PC-3 (cell line): ENCODE data around the gene B4GALNT1.

Source experiments
- EZH2 ChIP-seq: fragments of 300-600 bp; sonication (generic); IDR thresholded peaks from one replicate; pipeline ENCODE4 v1.6.1; 2017; ENCODE audit warnings: antibody characterized with exemption, mild to moderate bottlenecking, low read length; ENCODE audit not compliant: unreplicated experiment
- EZH2phosphoT487 ChIP-seq: fragments of 300-600 bp; sonication (generic); IDR thresholded peaks from 2 replicates; pipeline ENCODE4 v1.6.1; 2018; ENCODE audit warnings: mild to moderate bottlenecking, antibody characterized with exemption, low read length, borderline replicate concordance
- TF ChIP-seq, protein P1 (sequence below): fragments of 300-600 bp; sonication (generic); conservative IDR thresholded peaks from 2 replicates; pipeline ENCODE4 v1.5.1; 2017; ENCODE audit warnings: antibody characterized with exemption, low read depth, mild to moderate bottlenecking, low read length

DNA sequence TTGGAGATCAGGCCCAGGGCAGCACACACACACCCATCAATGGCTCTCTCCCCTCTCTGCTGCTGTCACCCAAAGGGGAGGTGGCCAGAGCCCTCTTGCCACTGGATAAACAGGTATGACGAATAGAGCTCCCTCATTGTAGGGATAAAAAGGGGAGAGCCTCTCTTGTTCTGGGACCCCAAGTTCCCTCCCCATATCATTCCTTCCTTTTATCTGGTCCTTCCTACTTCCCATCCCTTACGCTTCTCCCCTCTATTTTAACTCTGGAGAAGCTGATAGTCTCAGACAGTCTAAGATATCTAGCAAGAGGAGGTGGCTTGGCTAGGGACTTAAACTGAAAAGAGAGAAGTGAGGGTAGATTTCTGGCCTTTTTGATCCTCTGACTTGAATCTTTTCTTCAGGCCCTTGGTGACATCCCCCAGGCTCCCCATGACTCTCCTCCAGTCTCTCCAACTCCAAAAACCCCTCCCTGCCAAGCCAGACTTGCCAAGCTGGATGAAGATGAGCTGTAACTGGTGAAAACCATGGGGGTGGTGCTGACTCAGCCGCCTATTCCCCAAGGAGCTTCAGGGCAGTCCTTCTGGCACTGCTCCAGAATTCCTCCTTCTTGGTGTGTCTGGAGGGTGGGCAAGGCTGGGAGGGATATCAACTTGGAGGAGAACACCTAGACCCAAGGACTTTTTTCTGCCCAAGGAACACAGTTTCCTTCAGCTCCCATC, 16.5 kb downstream of the B4GALNT1 start:
- TF ChIP-seq, protein P1, sequence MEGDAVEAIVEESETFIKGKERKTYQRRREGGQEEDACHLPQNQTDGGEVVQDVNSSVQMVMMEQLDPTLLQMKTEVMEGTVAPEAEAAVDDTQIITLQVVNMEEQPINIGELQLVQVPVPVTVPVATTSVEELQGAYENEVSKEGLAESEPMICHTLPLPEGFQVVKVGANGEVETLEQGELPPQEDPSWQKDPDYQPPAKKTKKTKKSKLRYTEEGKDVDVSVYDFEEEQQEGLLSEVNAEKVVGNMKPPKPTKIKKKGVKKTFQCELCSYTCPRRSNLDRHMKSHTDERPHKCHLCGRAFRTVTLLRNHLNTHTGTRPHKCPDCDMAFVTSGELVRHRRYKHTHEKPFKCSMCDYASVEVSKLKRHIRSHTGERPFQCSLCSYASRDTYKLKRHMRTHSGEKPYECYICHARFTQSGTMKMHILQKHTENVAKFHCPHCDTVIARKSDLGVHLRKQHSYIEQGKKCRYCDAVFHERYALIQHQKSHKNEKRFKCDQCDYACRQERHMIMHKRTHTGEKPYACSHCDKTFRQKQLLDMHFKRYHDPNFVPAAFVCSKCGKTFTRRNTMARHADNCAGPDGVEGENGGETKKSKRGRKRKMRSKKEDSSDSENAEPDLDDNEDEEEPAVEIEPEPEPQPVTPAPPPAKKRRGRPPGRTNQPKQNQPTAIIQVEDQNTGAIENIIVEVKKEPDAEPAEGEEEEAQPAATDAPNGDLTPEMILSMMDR: no peak
- TF ChIP-seq EZH2 (no peak), EZH2phosphoT487 (no peak)
